HUES48 (cell line): ENCODE results near the gene LRRC45.
A peak's percentile ranks its signal among the peaks of the same experiment; 100 is the strongest.

Experiments
- H3K27ac ChIP-seq: one replicate; pipeline ENCODE4 v1.7.0; 2013; ENCODE audit warnings: low read depth, low read length, inconsistent platforms
- H3K27me3 ChIP-seq: 2 replicates; pipeline ENCODE4 v1.6.1; 2013; ENCODE audit warnings: mild to moderate bottlenecking, low read length; ENCODE audit not compliant: control insufficient read depth, insufficient read depth
- H3K36me3 ChIP-seq: 2 replicates; pipeline ENCODE4 v1.6.1; 2013; ENCODE audit warnings: low read length; ENCODE audit not compliant: control insufficient read depth, insufficient read depth
- H3K4me1 ChIP-seq: 2 replicates; pipeline ENCODE4 v1.6.1; 2013; ENCODE audit warnings: mild to moderate bottlenecking, low read length; ENCODE audit not compliant: control insufficient read depth, insufficient read depth
- H3K4me3 ChIP-seq: 2 replicates; pipeline ENCODE4 v1.5.1; 2013; ENCODE audit warnings: mild to moderate bottlenecking, low read depth, low read length
- H3K9ac ChIP-seq: 2 replicates; pipeline ENCODE4 v1.6.1; 2013; ENCODE audit warnings: mild to moderate bottlenecking, low read depth, low read length, moderate library complexity
- H3K9me3 ChIP-seq: 2 replicates; pipeline ENCODE4 v1.6.1; 2013; ENCODE audit warnings: low read length; ENCODE audit not compliant: control insufficient read depth, insufficient read depth

The LRRC45 gene

DNA sequence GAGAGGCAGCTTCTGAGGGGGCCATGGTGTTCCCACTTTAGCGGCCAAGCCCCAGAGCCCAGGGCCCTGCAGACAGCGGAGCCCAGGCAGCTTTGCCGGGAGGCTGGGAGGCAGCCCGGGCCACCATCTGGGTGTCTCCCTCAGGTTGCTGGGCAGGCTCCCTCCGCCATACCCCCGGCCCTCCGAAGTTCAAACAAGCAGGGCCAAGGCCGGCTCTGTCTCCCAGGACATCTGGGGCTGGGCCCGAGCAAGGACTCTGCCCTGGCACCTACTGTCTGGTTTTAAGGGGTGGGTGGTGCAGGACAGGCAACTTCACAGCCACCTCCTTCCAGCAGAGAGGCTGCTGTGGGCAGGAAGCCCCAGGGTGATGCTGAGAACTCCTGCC lies 39.9 kb downstream of the LRRC45 start:
- Histone ChIP-seq H3K9me3 (no peaks in the 10 kb centered on the region), H3K36me3 (peaks cover 60% of the 10 kb centered on the region), H3K27ac (no peak overlapping the region), H3K27me3 (no peaks in the 10 kb centered on the region), H3K9ac (no peak overlapping the region), H3K4me3 (no peak overlapping the region), H3K4me1 (no peaks in the 10 kb centered on the region)

DNA sequence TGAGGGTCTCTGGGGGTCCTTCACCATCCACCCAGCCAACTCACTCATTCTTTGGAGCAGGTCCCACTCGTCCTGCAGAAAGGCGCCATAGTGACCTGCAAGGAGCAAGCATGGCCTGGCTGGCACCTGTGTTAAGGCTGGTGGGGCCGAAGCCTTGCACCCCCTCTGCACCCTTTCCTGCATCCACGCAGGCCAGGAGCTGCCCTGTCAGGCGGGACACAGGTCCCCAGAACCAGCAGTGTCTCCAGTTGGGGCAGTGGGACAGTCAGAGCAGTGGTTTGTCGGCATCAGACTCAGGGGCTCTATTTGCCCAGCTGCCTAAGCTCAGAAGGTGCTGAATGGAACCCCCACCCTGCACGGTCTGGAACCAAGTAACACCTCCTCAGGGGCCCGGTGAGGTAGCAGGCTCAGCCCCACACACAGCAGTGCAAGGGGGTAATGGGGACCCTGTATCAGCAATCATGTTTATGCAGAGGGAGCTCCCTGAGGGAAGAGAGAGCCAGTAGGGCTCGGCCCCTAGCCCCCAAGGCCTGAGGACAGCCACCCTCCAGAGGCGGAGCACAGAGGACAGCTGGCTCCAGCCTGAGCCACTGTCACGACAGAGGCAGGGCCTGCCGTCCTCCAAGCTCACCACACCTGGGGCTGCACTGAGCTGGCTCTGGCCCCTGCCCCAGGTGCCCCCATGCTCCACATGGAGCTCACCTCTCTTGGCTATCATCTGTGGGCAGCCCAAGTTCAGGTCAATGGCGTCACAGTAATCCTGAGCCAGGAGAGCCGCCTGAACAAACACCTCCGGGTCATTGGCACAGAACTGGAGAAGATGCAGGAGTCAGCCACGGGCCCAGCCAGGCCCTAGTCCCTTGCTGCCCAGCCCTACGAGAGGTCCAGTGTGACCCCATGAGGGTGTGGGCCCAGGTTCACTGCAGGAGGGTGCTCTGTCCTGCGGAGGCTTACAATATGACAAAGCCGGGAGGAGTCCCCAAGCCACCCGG lies 40.6 kb downstream of the LRRC45 start:
- no peaks in the 10 kb centered on the region for H3K27me3 ChIP-seq
- H3K9me3 ChIP-seq: no peaks in the 10 kb centered on the region
- peaks cover 53% of the 10 kb centered on the region for H3K36me3 ChIP-seq
- H3K4me3 ChIP-seq: peak overlapping the region; percentile 69; the same call in 1 of the 2 replicates
- H3K9ac ChIP-seq: no peak overlapping the region
- no peaks in the 10 kb centered on the region for H3K4me1 ChIP-seq
- no peak overlapping the region for H3K27ac ChIP-seq

DNA sequence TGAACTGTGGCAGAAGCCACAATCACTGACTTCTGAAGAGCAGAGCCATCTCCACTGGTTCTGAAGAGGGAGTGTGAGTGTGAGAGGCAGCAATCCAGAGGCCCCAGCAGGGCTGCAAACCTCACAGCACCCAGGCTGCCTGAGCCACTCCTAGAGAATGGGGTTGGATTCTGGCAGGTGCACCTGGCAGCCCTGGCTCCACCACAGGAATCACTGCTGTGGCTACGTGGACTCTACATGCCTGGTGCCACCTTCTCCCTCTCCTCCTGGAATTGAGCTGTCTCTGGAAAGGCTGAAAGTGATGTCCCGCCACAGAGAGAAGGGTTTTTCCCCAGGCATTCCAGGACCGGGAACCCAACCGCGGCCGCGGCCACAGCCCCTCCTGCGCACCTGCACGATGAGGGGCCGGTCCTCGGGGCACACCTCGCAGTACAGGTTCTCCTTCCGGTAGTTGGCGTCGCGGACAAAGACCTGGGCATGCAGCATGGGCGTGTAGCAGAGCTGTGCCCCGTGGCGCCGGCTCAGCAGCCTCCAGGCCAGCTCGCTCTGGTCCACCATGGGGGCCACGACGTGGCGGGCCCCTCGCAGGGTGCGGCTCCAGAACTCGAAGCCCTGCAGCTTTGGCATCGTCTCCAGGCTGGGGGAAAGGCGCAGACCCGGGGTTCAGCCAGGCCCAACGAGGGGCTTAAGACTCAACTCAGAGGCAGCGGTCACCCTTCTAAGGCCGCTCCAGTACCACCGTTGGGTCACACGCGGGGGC lies 41.5 kb downstream of the LRRC45 start:
- H3K4me1 ChIP-seq: no peaks in the 10 kb centered on the region
- H3K27ac ChIP-seq: no peak overlapping the region

DNA sequence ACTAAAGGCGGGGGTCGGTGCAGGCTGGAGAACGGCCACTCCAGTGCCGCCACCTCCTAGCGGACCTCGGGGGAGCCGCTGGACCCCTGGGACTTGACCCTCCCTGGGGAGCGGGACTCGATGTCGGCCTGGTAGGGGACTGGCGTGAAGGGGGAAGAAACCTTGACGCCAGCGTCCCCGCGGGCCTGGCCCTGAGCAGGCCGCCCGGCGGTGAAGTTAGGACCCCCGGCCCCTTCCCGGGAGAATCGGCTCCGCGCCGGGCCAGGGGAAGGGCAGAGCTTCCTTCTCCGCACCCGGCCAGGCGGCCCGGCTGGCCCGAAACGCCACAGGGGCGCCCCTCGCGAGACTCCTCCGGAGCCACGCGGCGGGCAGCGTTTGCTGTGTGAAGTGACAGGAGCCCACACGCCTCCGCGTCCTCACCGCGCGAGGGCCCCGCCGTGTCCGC lies 42.1 kb downstream of the LRRC45 start:
- Histone ChIP-seq H3K9ac (peak overlapping the region; percentile 55), H3K4me1 (no peaks in the 10 kb centered on the region), H3K4me3 (peak overlapping the region; percentile 69), H3K27ac (no peak overlapping the region), H3K27me3 (no peaks in the 10 kb centered on the region), H3K9me3 (no peaks in the 10 kb centered on the region), H3K36me3 (peaks cover 41% of the 10 kb centered on the region)

More for the DNA sequence above, 41.5 kb downstream of the LRRC45 start:
- no peaks in the 10 kb centered on the region for H3K27me3 ChIP-seq
- H3K9me3 ChIP-seq: no peaks in the 10 kb centered on the region
- H3K4me3 ChIP-seq: peak overlapping the region; percentile 69
- peaks cover 48% of the 10 kb centered on the region for H3K36me3 ChIP-seq
- H3K9ac ChIP-seq: peak overlapping the region; percentile 55

DNA sequence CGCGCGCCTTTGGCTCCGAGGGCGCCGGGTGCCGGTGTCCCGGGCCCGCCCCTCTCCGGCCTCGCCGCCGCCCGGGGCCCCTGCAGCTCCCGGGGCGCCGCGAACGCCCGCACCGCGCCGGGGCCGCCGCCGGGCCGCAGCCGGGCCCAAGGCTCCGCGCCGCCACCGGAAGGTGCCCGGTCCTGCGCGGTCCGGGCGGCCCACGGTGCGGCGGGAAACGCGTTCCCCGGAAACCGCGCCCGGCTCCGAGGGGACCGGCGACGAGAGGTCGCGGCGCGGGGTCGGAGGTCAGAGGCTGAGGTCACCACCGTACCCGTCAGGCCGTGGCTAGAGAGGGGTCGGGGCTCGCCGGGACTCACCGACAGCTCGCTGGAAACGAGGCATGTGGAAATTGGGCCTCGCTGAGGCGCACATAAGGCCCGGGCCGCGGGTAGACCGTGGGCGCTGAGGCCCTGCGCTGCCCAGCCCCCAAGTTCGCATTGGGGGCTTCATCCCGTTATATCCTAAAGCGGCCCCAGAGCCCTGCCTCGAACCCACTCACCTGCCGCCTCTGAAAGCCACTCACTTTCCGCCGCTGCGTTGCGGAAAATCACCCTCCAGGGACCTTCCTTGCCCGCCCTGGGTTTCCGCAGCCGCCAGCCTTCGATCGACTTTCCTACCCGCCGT lies 42.7 kb downstream of the LRRC45 start, which contains the start of gene DUS1L:
Gene DUS1L (minus strand): TSS at position 167 of the 666 bp plus-strand sequence. CDS start 745 bp downstream, outside the sequence.
- Histone ChIP-seq H3K9me3 (no peaks in the 10 kb centered on the region), H3K27me3 (no peaks in the 10 kb centered on the region), H3K9ac (peak within 1 kb of the TSS; percentile 66), H3K4me1 (no peaks in the 10 kb centered on the region), H3K4me3 (peak within 1 kb of the TSS; percentile 69), H3K27ac (no peak within 1 kb of the TSS), H3K36me3 (peaks cover 36% of the 10 kb centered on the region)

DNA sequence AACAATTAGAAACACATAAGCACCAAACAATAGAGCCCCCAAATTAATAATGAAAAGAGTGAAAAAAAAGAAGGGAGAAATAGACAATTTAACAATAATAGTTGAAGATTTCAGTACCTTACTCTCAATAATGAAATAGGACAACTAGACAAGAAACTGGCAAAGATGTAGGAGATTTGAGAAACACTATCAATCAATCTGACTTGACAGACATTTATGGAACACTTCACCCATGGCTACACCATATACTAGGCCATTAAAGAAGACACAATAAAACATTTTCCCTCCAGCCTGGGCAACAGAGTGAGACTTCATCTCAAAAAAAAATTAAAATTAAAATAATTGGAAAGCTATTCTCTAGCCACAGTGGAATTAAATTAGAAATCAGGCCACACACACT lies 47.5 kb downstream of the LRRC45 start:
- H3K27ac ChIP-seq: no peak overlapping the region
- H3K9ac ChIP-seq: no peak overlapping the region
- no peaks in the 10 kb centered on the region for H3K27me3 ChIP-seq
- no peaks in the 10 kb centered on the region for H3K36me3 ChIP-seq
- H3K4me1 ChIP-seq: no peaks in the 10 kb centered on the region
- H3K9me3 ChIP-seq: no peaks in the 10 kb centered on the region
- no peak overlapping the region for H3K4me3 ChIP-seq

DNA sequence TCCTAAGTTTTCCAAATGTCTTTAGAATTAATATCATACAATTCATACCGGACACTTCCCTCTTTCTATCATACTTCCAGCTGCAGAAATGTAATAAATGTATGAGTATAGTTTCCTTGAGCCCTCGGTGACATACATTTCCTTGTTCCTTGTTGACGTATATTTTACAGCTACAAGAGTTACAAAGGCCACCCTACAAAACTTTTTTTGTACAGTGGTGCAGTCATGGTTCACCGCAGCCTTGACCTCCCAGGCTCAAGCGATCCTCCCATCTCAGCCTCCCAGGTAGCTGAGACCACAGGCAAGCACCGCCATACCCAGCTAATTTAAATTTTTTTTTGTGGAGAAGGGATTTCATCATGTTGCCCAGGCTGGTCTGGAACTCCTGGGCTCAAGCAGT lies 49.7 kb downstream of the LRRC45 start:
- Histone ChIP-seq H3K4me1 (no peaks in the 10 kb centered on the region), H3K9me3 (no peaks in the 10 kb centered on the region), H3K27me3 (no peaks in the 10 kb centered on the region), H3K36me3 (peaks cover 2% of the 10 kb centered on the region; the same call in 1 of the 2 replicates), H3K4me3 (no peak overlapping the region), H3K9ac (no peak overlapping the region), H3K27ac (no peak overlapping the region)

DNA sequence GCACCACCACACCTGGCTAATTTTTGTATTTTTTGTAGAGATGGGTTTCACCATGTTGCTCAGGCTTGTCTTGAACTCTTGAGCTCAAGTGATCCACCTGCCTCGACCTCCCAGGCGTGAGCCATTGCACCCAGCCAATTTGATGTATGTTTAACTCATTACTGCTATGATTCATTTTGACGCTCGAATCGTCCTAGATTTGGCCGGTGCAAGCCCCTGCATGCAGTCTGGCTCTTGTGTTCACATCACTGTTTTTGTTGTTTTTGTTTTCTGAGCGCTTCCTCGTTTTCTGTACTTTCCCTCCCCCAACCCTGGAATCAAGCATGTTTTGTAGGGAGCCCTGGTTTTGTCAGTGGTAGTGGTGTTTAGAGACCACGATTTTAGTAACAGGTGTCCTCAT lies 50.3 kb downstream of the LRRC45 start:
- no peaks in the 10 kb centered on the region for H3K9me3 ChIP-seq
- H3K27ac ChIP-seq: no peak overlapping the region
- H3K4me1 ChIP-seq: no peaks in the 10 kb centered on the region
- H3K4me3 ChIP-seq: no peak overlapping the region
- no peak overlapping the region for H3K9ac ChIP-seq
- H3K27me3 ChIP-seq: no peaks in the 10 kb centered on the region
- H3K36me3 ChIP-seq: peaks cover 8% of the 10 kb centered on the region

DNA sequence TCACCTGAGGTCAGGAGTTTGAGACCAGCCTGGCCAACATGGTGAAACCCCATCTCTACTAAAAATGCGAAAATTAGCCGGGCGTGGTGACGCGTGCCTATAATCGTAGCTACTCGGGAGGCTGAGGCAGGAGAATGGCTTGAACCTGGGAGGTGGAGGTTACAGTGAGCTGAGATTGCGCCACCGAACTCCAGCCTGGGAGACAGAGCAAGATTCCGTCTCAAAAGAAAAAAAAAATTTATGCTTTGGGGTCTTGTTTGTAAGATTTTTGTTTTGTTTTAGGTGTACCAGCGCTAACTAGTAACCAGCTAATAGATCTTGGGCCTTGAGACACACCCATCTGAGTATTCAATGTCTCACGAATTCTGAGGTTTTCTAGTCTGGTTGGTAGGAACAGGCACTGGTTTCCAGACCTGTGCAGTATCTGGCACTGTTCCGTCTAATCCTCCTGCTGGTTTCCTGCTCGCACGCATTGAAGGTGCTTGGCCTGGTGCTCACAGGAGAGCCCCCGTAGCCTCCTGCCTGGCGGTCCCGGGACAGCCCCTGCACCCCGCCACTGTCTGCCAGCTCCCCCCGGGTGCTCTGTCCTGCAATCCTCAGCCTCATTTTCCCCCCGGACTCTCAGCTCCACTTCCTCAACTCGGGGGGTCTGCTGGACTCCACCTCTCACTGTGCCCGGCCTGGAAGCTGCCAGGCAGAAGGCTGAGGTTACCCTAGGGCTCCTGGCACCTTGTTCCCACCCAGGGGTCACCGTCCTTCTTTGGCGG lies 53.1 kb downstream of the LRRC45 start:
- Histone ChIP-seq H3K36me3 (peaks cover 30% of the 10 kb centered on the region), H3K9me3 (no peaks in the 10 kb centered on the region), H3K4me3 (no peak overlapping the region), H3K27me3 (no peaks in the 10 kb centered on the region), H3K9ac (no peak overlapping the region), H3K4me1 (no peaks in the 10 kb centered on the region), H3K27ac (no peak overlapping the region)
